SK-MEL-5 (cell line): ENCODE results near the gene HMX1. TPM values are rescaled to one million over a fixed set of nuclear protein-coding genes. Genes with fewer than 3 reads are reported as not detected.

Experiments used
- DNase-seq: peaks from one replicate; pipeline ENCODE4 v3.0.0-alpha.2; 2016; ENCODE audit warnings: low read depth, low spot score
- in situ Hi-C: cut with HindIII; loops from 2 replicates; pipeline ENCODE4 v1.10.0; 2016; ENCODE audit warnings: low sequenced_read_pairs, high pct_unique_total_duplicates, low pct_unique_long_range_greater_than_20kb
- total RNA-seq: library from RNA; depleted of rRNA; stranded (reverse); fragments of >200 nt; shearing (Covaris generic); gene quantifications from 2 replicates; pipeline ENCODE4 v1.2.3, GENCODE V29; 2014

Gene HMX1
- total RNA-seq, 1 experiment from 2014 or later = 1.3 TPM

GRCh38 chr4:8840006-8840793, 31.4 kb downstream of the HMX1 start:
- no peak for DNase-seq
- in situ Hi-C loops = no loop called here

GRCh38 chr4:8838961-8839431, 32.6 kb downstream of the HMX1 start:
- no peak for DNase-seq
- in situ Hi-C loops = no loop called here

GRCh38 chr4:8838296-8838960, 33.2 kb downstream of the HMX1 start:
- DNase-seq = no peak
- in situ Hi-C loops = no loop called here

GRCh38 chr4:8837181-8837841, 34.3 kb downstream of the HMX1 start:
- peak; percentile 14 for DNase-seq
- in situ Hi-C loops = no loop called here

GRCh38 chr4:8836664-8837171, 34.9 kb downstream of the HMX1 start:
- in situ Hi-C loops = no loop called here

GRCh38 chr4:8835521-8836365, 35.9 kb downstream of the HMX1 start:
- in situ Hi-C loops = no loop called here
- no peak for DNase-seq

More at GRCh38 chr4:8836664-8837171, 34.9 kb downstream of the HMX1 start:
- DNase-seq = no peak

GRCh38 chr4:8834681-8835220, 36.9 kb downstream of the HMX1 start:
- in situ Hi-C loops = no loop called here

GRCh38 chr4:8832113-8832915, 39.3 kb downstream of the HMX1 start:
- in situ Hi-C loops = no loop called here
- no peak for DNase-seq

More at GRCh38 chr4:8834681-8835220, 36.9 kb downstream of the HMX1 start:
- DNase-seq = no peak

- in situ Hi-C loops = no loop called here
- no peak for DNase-seq
Measured at GRCh38 chr4:8831221-8832112, 40.2 kb downstream of the HMX1 start.

GRCh38 chr4:8830611-8831200, 40.9 kb downstream of the HMX1 start:
- DNase-seq = no peak
- in situ Hi-C loops = no loop called here

GRCh38 chr4:8830056-8830455, 41.6 kb downstream of the HMX1 start:
- DNase-seq = no peak
- in situ Hi-C loops = no loop called here

- in situ Hi-C loops = no loop called here
- no peak for DNase-seq
Measured at GRCh38 chr4:8829584-8829983, 42.1 kb downstream of the HMX1 start.

- no peak for DNase-seq
- in situ Hi-C loops = no loop called here
Measured at GRCh38 chr4:8828869-8829268, 42.8 kb downstream of the HMX1 start.

GRCh38 chr4:8821151-8821950, 50.3 kb downstream of the HMX1 start:
- in situ Hi-C loops = no loop called here
- DNase-seq = no peak
